Skeletal muscle tissue (tissue), 2 donors: ENCODE data around the gene ADAMTS4. TPM values are rescaled to one million over a fixed set of nuclear protein-coding genes. Genes with fewer than 3 reads are reported as not detected.

ENCODE experiments used
- small RNA-seq: library from RNA; depleted of rRNA; stranded (forward); fragments of <200 nt; gene quantifications from one replicate; pipeline ENCODE3, GENCODE V24; 2014
- total RNA-seq: library from RNA; depleted of rRNA; stranded (reverse); fragments of >200 nt; gene quantifications from one replicate; pipeline ENCODE4 v1.2.3, GENCODE V29; 2014

ADAMTS4 gene
- total RNA-seq, 1 donor from 2014 or later = 4.7 TPM

Small RNAs within 50 kb of the gene (small RNA-seq; reads per million reads assigned to genes)
- gene RF01225 = not detected

Other genes starting within 250 kb of the ADAMTS4 start
- gene ITLN2, start 244.2 kb downstream of the ADAMTS4 start, total RNA-seq = not detected
- gene F11R, start 177.9 kb downstream of the ADAMTS4 start, total RNA-seq = 10.4 TPM
- gene TSTD1, start 160.1 kb downstream of the ADAMTS4 start, total RNA-seq = 27.7 TPM
- 66.3 TPM for gene USF1, start 153.1 kb downstream of the ADAMTS4 start, total RNA-seq
- gene ARHGAP30, start 129.2 kb downstream of the ADAMTS4 start, total RNA-seq = 4.2 TPM
- gene NECTIN4, start 109.5 kb downstream of the ADAMTS4 start, total RNA-seq = not detected
- gene KLHDC9, start 100.7 kb downstream of the ADAMTS4 start, total RNA-seq = not detected
- 36.5 TPM for gene PFDN2, start 81.0 kb downstream of the ADAMTS4 start, total RNA-seq
- 16.2 TPM for gene NIT1, start 80.9 kb downstream of the ADAMTS4 start, total RNA-seq
- 19.8 TPM for gene DEDD, start 66.4 kb downstream of the ADAMTS4 start, total RNA-seq
- 133 TPM for gene UFC1, start 45.1 kb downstream of the ADAMTS4 start, total RNA-seq
- 6.8 TPM for gene USP21, start 39.6 kb downstream of the ADAMTS4 start, total RNA-seq
- gene PPOX, start 32.6 kb downstream of the ADAMTS4 start, total RNA-seq = 13.6 TPM
- 11.0 TPM for gene B4GALT3, start 21.5 kb downstream of the ADAMTS4 start, total RNA-seq
- 147 TPM for gene NDUFS2, start 3.3 kb upstream of the ADAMTS4 start, total RNA-seq
- 16.2 TPM for gene FCER1G, start 16.2 kb upstream of the ADAMTS4 start, total RNA-seq
- 6.8 TPM for gene APOA2, start 24.6 kb upstream of the ADAMTS4 start, total RNA-seq
- 10.4 TPM for gene TOMM40L, start 27.0 kb upstream of the ADAMTS4 start, total RNA-seq
- gene NR1I3, start 39.1 kb upstream of the ADAMTS4 start, total RNA-seq = not detected
- 0.52 TPM for gene PCP4L1, start 59.7 kb upstream of the ADAMTS4 start, total RNA-seq
- 63.7 TPM for gene MPZ, start 110.9 kb upstream of the ADAMTS4 start, total RNA-seq
- 18.3 TPM for gene SDHC, start 115.3 kb upstream of the ADAMTS4 start, total RNA-seq
- gene CFAP126, start 168.8 kb upstream of the ADAMTS4 start, total RNA-seq = not detected